Measurements from ENCODE around the gene ARF6.
A peak's percentile ranks its signal among the peaks of the same experiment; 100 is the strongest.
"Not testable (repeated sequence)": the region's sequence is repeated elsewhere in the genome, so short reads cannot be mapped to it uniquely, and the experiment has no call there.

ARF6 gene

GRCh38 chr14:49897965-49898364, 5.1 kb downstream of the ARF6 start:
- TF ChIP-seq CTCF (IDR thresholded peaks at IDR 0.05; ENCODE audit: low read depth, low read length, missing control alignments) = no peak
- DNase-seq (ENCODE audit: extremely low read depth, low read depth) = no peak
- peak overlapping the region; percentile 14; the same call in 1 of the 2 replicates for H3K4me3 ChIP-seq (replicated peaks; ENCODE audit: low read depth, low read length)

- no peak for TF ChIP-seq CTCF (IDR thresholded peaks at IDR 0.05; ENCODE audit: low read depth, low read length, missing control alignments)
- H3K4me3 ChIP-seq (replicated peaks; ENCODE audit: low read depth, low read length) = no peak overlapping the region
Observed at GRCh38 chr14:49898485-49898884, 5.6 kb downstream of the ARF6 start.

GRCh38 chr14:49900973-49901372, 8.1 kb downstream of the ARF6 start:
- no peak for TF ChIP-seq CTCF (IDR thresholded peaks at IDR 0.05; ENCODE audit: low read depth, low read length, missing control alignments)
- DNase-seq (ENCODE audit: extremely low read depth, low read depth) = no peak
- no peak overlapping the region for H3K4me3 ChIP-seq (replicated peaks; ENCODE audit: low read depth, low read length)

More at GRCh38 chr14:49898485-49898884, 5.6 kb downstream of the ARF6 start:
- DNase-seq (ENCODE audit: extremely low read depth, low read depth) = no peak

GRCh38 chr14:49902679-49903246, 9.9 kb downstream of the ARF6 start:
- DNase-seq (ENCODE audit: extremely low read depth, low read depth); H3K4me3 ChIP-seq (replicated peaks; ENCODE audit: low read depth, low read length): not testable (repeated sequence)

- no peak for TF ChIP-seq CTCF (IDR thresholded peaks at IDR 0.05; ENCODE audit: low read depth, low read length, missing control alignments)
- no peak for DNase-seq (ENCODE audit: extremely low read depth, low read depth)
- no peak overlapping the region for H3K4me3 ChIP-seq (replicated peaks; ENCODE audit: low read depth, low read length)
Observed at GRCh38 chr14:49904270-49904669, 11.4 kb downstream of the ARF6 start.

- TF ChIP-seq CTCF (IDR thresholded peaks at IDR 0.05; ENCODE audit: low read depth, low read length, missing control alignments) = no peak
- no peak overlapping the region for H3K4me3 ChIP-seq (replicated peaks; ENCODE audit: low read depth, low read length)
- DNase-seq (ENCODE audit: extremely low read depth, low read depth) = no peak
Observed at GRCh38 chr14:49905989-49906388, 13.1 kb downstream of the ARF6 start.

GRCh38 chr14:49907186-49907585, 14.3 kb downstream of the ARF6 start:
- TF ChIP-seq CTCF (IDR thresholded peaks at IDR 0.05; ENCODE audit: low read depth, low read length, missing control alignments) = no peak
- H3K4me3 ChIP-seq (replicated peaks; ENCODE audit: low read depth, low read length) = no peak overlapping the region

More at GRCh38 chr14:49907186-49907585, 14.3 kb downstream of the ARF6 start:
- no peak for DNase-seq (ENCODE audit: extremely low read depth, low read depth)

Measured in HFF-Myc (cell line).